HCT116 (cell line): ENCODE results near the gene PCDHGA4. TPM values are rescaled to one million over a fixed set of nuclear protein-coding genes. Genes with fewer than 3 reads are reported as not detected.

Experiments used
- ATAC-seq: fragments of 200-7000 bp; cut with Tn5 transposase; 2 replicates; pipeline ENCODE4 v1.9.1; 2020; ENCODE audit warnings: mild to moderate bottlenecking, moderate library complexity
- BruUV-seq: library from RNA; stranded (reverse); fragments of 400-500 nt; replicated peaks from 2 replicates; lab custom pipeline; 2021; lab: Mats Ljungman, UMichigan
- CTCF ChIA-PET: fragments of 300-600 bp; sonication (Branson Sonifier 250); formaldehyde crosslinking; loops from one replicate; lab custom pipeline; 2021; ENCODE audit warnings: antibody characterized with exemption; lab: Charles Lee
- POLR2A ChIA-PET: fragments of 300-600, 350-600 bp; sonication (Branson Sonifier 250); formaldehyde crosslinking; loops from one replicate; lab custom pipeline; 2021; ENCODE audit warnings: antibody characterized with exemption; lab: Charles Lee
- RAD21 ChIA-PET, 2 experiments: fragments of 300-600 bp; sonication (Branson Sonifier 250); formaldehyde crosslinking; loops; one replicate each; lab custom pipeline; 2023; ENCODE audit warnings: low total read pairs in 2 of 2; ENCODE audit not compliant: uncharacterized antibody in 2 of 2, unreplicated experiment in 2 of 2, low non-redundant PET in 1 of 2; lab: Charles Lee
- DNase-seq: peaks from one replicate; pipeline ENCODE4 v3.0.0-alpha.2; 2010; ENCODE audit warnings: low read depth, low spot score
- H2AFZ ChIP-seq: fragments of 200-600 bp; shearing (Covaris generic), sonication (generic); 2 replicates; pipeline ENCODE4 v1.6.1; 2017; ENCODE audit warnings: low read depth, mixed run types, mixed read lengths, antibody characterized with exemption, low read length; ENCODE audit not compliant: poor library complexity, severe bottlenecking
- H3K27ac ChIP-seq: 2 replicates; pipeline ENCODE4 v1.5.1; 2012; ENCODE audit warnings: low read depth, low read length
- H3K27me3 ChIP-seq: fragments of 200-600 bp; sonication (generic); 2 replicates; pipeline ENCODE4 v1.6.1; 2016; ENCODE audit warnings: mixed run types, low read length, mixed read lengths; ENCODE audit not compliant: insufficient read depth
- H3K36me3 ChIP-seq, 2 experiments: fragments of 200-500 bp in 1 of 2; fragments of 200-600 bp in 1 of 2; sonication (Bioruptor generic) in 1 of 2; sonication (generic) in 1 of 2; 2 replicates each; pipeline versions ENCODE4 v1.5.1 to v1.6.1; 2014 to 2016; ENCODE audit warnings: low read length in 2 of 2, inconsistent platforms in 1 of 2, mixed read lengths in 1 of 2, mixed run types in 1 of 2; ENCODE audit not compliant: insufficient read depth in 2 of 2, control insufficient read depth in 1 of 2
- H3K4me1 ChIP-seq, 2 experiments: fragments of 200-600 bp in 1 of 2; sonication (generic) in 1 of 2; 2 replicates each; pipeline versions ENCODE4 v1.5.1 to v1.6.1; 2012 to 2017; ENCODE audit warnings: low read length in 2 of 2, inconsistent platforms in 1 of 2, mild to moderate bottlenecking in 1 of 2, mixed read lengths in 1 of 2, mixed run types in 1 of 2, moderate library complexity in 1 of 2; ENCODE audit not compliant: insufficient read depth in 2 of 2, control insufficient read depth in 1 of 2
- H3K4me2 ChIP-seq: fragments of 200-600 bp; sonication (generic); 2 replicates; pipeline ENCODE4 v1.6.1; 2017; ENCODE audit warnings: mixed run types, low read length, mixed read lengths
- H3K4me3 ChIP-seq, 2 experiments: fragments of 200-600 bp in 1 of 2; sonication (generic) in 1 of 2; replicated peaks in 1 of 2; 2 replicates each; pipeline ENCODE4 v1.5.1; 2011 to 2016; ENCODE audit warnings: low read length in 2 of 2, control low read depth in 1 of 2, low read depth in 1 of 2, mild to moderate bottlenecking in 1 of 2, mixed read lengths in 1 of 2, mixed run types in 1 of 2
- H3K79me2 ChIP-seq: fragments of 200-600 bp; sonication (generic); 2 replicates; pipeline ENCODE4 v1.6.1; 2017; ENCODE audit warnings: mild to moderate bottlenecking, mixed run types, low read length, moderate library complexity, mixed read lengths; ENCODE audit not compliant: insufficient read depth
- H3K9ac ChIP-seq: fragments of 200-600 bp; sonication (generic); 2 replicates; pipeline ENCODE4 v1.6.1; 2016; ENCODE audit warnings: low read length, mixed read lengths
- H3K9me2 ChIP-seq: fragments of 200-600 bp; sonication (generic), shearing (Covaris generic); 2 replicates; pipeline ENCODE4 v1.6.1; 2017; ENCODE audit warnings: mixed run types, mild to moderate bottlenecking, moderate library complexity; ENCODE audit not compliant: insufficient read depth
- H3K9me3 ChIP-seq, 2 experiments: fragments of 200-500 bp in 1 of 2; fragments of 200-600 bp in 1 of 2; sonication (Bioruptor generic) in 1 of 2; sonication (generic) in 1 of 2; 2 replicates each; pipeline ENCODE4 v1.6.1; 2014 to 2017; ENCODE audit warnings: low read length in 2 of 2, mixed read lengths in 2 of 2, inconsistent platforms in 1 of 2, low read depth in 1 of 2, mild to moderate bottlenecking in 1 of 2, mixed run types in 1 of 2, moderate library complexity in 1 of 2; ENCODE audit not compliant: control insufficient read depth in 1 of 2, insufficient read depth in 1 of 2
- H4K20me1 ChIP-seq: fragments of 200-600 bp; sonication (generic), shearing (Covaris generic); 2 replicates; pipeline ENCODE4 v1.6.1; 2017; ENCODE audit warnings: mixed run types, mild to moderate bottlenecking, moderate library complexity; ENCODE audit not compliant: insufficient read depth
- ELF1 ChIP-seq: IDR thresholded peaks from 2 replicates; pipeline ENCODE4 v1.6.1; 2012; ENCODE audit warnings: low read depth, borderline replicate concordance
- EZH2 ChIP-seq: fragments of 200-600 bp; sonication (generic); IDR thresholded peaks from 2 replicates; pipeline ENCODE4 v1.6.1; 2017; ENCODE audit warnings: antibody characterized with exemption, mixed run types
- FOSL1 ChIP-seq: IDR thresholded peaks from 2 replicates; pipeline ENCODE4 v1.6.1; 2012; ENCODE audit warnings: low read depth
- SP1 ChIP-seq: IDR thresholded peaks from 2 replicates; pipeline ENCODE4 v1.6.1; 2012; ENCODE audit warnings: low read depth
- intact Hi-C: fragments of 100-400 bp; cut with micrococcal nuclease; formaldehyde crosslinking; loops from 2 replicates; pipeline ENCODE4 v1.10.0; 2022
- total RNA-seq: library from RNA; stranded (reverse); gene quantifications from one replicate; pipeline ENCODE4 v1.2.1, GENCODE V29; 2021; ENCODE audit not compliant: unreplicated experiment
- TF ChIP-seq, protein P1 (sequence below): IDR thresholded peaks from 2 replicates; pipeline ENCODE4 v1.6.1; 2012

Gene PCDHGA4
- total RNA-seq, 1 experiment from 2014 or later, result not detected

- Histone ChIP-seq H3K4me2 (no peak overlapping the region), H3K36me3 (no peaks in the 10 kb centered on the region), H3K79me2 (no peaks in the 10 kb centered on the region), H3K27ac (no peak overlapping the region), H4K20me1 (no peaks in the 10 kb centered on the region), H3K9me2 (no peaks in the 10 kb centered on the region), H3K4me1 (no peaks in the 10 kb centered on the region), H3K9ac (no peak overlapping the region), H2AFZ (no peak overlapping the region), H3K9me3 (no peaks in the 10 kb centered on the region; a peak in 1 of 4 replicates), H3K4me3 (no peak overlapping the region), H3K27me3 (no peaks in the 10 kb centered on the region)
- no peak for DNase-seq
- ChIA-PET RAD21 (no interaction called here), CTCF (interaction anchor here (0.7 kb wide), 1 partner anchor 83 kb away, joined by 3 read pairs; the partner anchor contains the start of gene TAF7), POLR2A (no interaction called here)
- no TSS peak for BruUV-seq
- intact Hi-C loops, result no loop called here
- no peak for ATAC-seq
- TF ChIP-seq EZH2, result no peak
- TF ChIP-seq SP1, result no peak
- no peak for TF ChIP-seq FOSL1
- TF ChIP-seq ELF1, result no peak
- TF ChIP-seq, protein P1, sequence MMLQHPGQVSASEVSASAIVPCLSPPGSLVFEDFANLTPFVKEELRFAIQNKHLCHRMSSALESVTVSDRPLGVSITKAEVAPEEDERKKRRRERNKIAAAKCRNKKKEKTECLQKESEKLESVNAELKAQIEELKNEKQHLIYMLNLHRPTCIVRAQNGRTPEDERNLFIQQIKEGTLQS, result no peak
Measured at GRCh38 chr5:141403387-141403786, 48.6 kb downstream of the PCDHGA4 start.

Other genes starting within 250 kb of the PCDHGA4 start
- not detected for gene PCDHB4, start 233.2 kb upstream of the PCDHGA4 start, total RNA-seq
- gene PCDHB5, start 219.8 kb upstream of the PCDHGA4 start, total RNA-seq, result not detected
- not detected for gene PCDHB6, start 205.0 kb upstream of the PCDHGA4 start, total RNA-seq
- gene PCDHB7, start 182.4 kb upstream of the PCDHGA4 start, total RNA-seq, result not detected
- not detected for gene PCDHB8, start 177.2 kb upstream of the PCDHGA4 start, total RNA-seq
- gene PCDHB16, start 172.6 kb upstream of the PCDHGA4 start, total RNA-seq, result not detected
- gene PCDHB9, start 167.9 kb upstream of the PCDHGA4 start, total RNA-seq, result 0.07 TPM
- not detected for gene PCDHB10, start 162.7 kb upstream of the PCDHGA4 start, total RNA-seq
- 0.07 TPM for gene PCDHB11, start 155.4 kb upstream of the PCDHGA4 start, total RNA-seq
- gene PCDHB12, start 146.3 kb upstream of the PCDHGA4 start, total RNA-seq, result not detected
- gene PCDHB13, start 141.1 kb upstream of the PCDHGA4 start, total RNA-seq, result 0.22 TPM
- gene PCDHB14, start 131.7 kb upstream of the PCDHGA4 start, total RNA-seq, result 0.27 TPM
- gene PCDHB15, start 109.6 kb upstream of the PCDHGA4 start, total RNA-seq, result 0.07 TPM
- gene SLC25A2, start 51.0 kb upstream of the PCDHGA4 start, total RNA-seq, result 0.42 TPM
- 40.9 TPM for gene TAF7, start 34.2 kb upstream of the PCDHGA4 start, total RNA-seq
- gene PCDHGA1, start 24.5 kb upstream of the PCDHGA4 start, total RNA-seq, result 0.05 TPM
- not detected for gene PCDHGA2, start 16.3 kb upstream of the PCDHGA4 start, total RNA-seq
- not detected for gene PCDHGA3, start 11.2 kb upstream of the PCDHGA4 start, total RNA-seq
- 0.15 TPM for gene PCDHGB1, start 4.9 kb upstream of the PCDHGA4 start, total RNA-seq
- 0.34 TPM for gene PCDHGB2, start 5.0 kb downstream of the PCDHGA4 start, total RNA-seq
- gene PCDHGA5, start 9.1 kb downstream of the PCDHGA4 start, total RNA-seq, result 0.05 TPM
- gene PCDHGB3, start 15.2 kb downstream of the PCDHGA4 start, total RNA-seq, result 0.10 TPM
- gene PCDHGA6, start 18.9 kb downstream of the PCDHGA4 start, total RNA-seq, result 0.07 TPM
- not detected for gene PCDHGA7, start 27.7 kb downstream of the PCDHGA4 start, total RNA-seq
- not detected for gene PCDHGB4, start 32.7 kb downstream of the PCDHGA4 start, total RNA-seq
- not detected for gene PCDHGA8, start 37.6 kb downstream of the PCDHGA4 start, total RNA-seq
- gene PCDHGB5, start 42.9 kb downstream of the PCDHGA4 start, total RNA-seq, result 0.15 TPM
- gene PCDHGA9, start 47.8 kb downstream of the PCDHGA4 start, total RNA-seq, result 0.34 TPM
- 0.22 TPM for gene PCDHGB6, start 53.0 kb downstream of the PCDHGA4 start, total RNA-seq
- gene PCDHGA10, start 58.0 kb downstream of the PCDHGA4 start, total RNA-seq, result 3.8 TPM
- gene PCDHGB7, start 62.7 kb downstream of the PCDHGA4 start, total RNA-seq, result 0.54 TPM
- gene PCDHGA11, start 66.0 kb downstream of the PCDHGA4 start, total RNA-seq, result 0.39 TPM
- gene PCDHGA12, start 75.5 kb downstream of the PCDHGA4 start, total RNA-seq, result 0.17 TPM
- 1.2 TPM for gene PCDHGC3, start 120.9 kb downstream of the PCDHGA4 start, total RNA-seq
- gene PCDHGC4, start 130.0 kb downstream of the PCDHGA4 start, total RNA-seq, result 0.05 TPM
- not detected for gene PCDHGC5, start 134.1 kb downstream of the PCDHGA4 start, total RNA-seq